HG02759 (cell line): ENCODE measurements around the gene PUSL1.
A peak's percentile ranks its signal among the peaks of the same experiment; 100 is the strongest.
"Not testable (repeated sequence)": the region's sequence is repeated elsewhere in the genome, so short reads cannot be mapped to it uniquely, and the experiment has no call there.

ENCODE experiments used
- ATAC-seq: cut with Tn5 transposase; IDR thresholded peaks from one replicate; pipeline ENCODE4 v1.9.1; 2021; ENCODE audit warnings: mild to moderate bottlenecking, moderate library complexity; ENCODE audit not compliant: unreplicated experiment

PUSL1 gene

GRCh38 chr1:1307261-1307922 is 1.0 kb upstream of the PUSL1 start:
- ATAC-seq = no peak

GRCh38 chr1:1308756-1309250 is 406 bp downstream of the PUSL1 start:
- ATAC-seq = peak; percentile 2

GRCh38 chr1:1309251-1310108 is 1.1 kb downstream of the PUSL1 start:
- no peak for ATAC-seq

GRCh38 chr1:1310109-1310385 is 1.6 kb downstream of the PUSL1 start:
- ATAC-seq = no peak

- no peak for ATAC-seq
These were observed 2.2 kb downstream of the PUSL1 start for GRCh38 chr1:1310476-1311053.

GRCh38 chr1:1311107-1312104 is 3.0 kb downstream of the PUSL1 start:
- no peak for ATAC-seq

- no peak for ATAC-seq
These were observed 4.3 kb downstream of the PUSL1 start for GRCh38 chr1:1312450-1313314.

- ATAC-seq = no peak
These were observed 5.3 kb downstream of the PUSL1 start for GRCh38 chr1:1313500-1314236.

GRCh38 chr1:1314237-1314586 is 5.8 kb downstream of the PUSL1 start:
- ATAC-seq = no peak

GRCh38 chr1:1314678-1315335 is 6.4 kb downstream of the PUSL1 start:
- ATAC-seq = no peak

GRCh38 chr1:1315435-1315954 is 7.1 kb downstream of the PUSL1 start:
- ATAC-seq = no peak

GRCh38 chr1:1316199-1316598 is 7.8 kb downstream of the PUSL1 start:
- ATAC-seq = not testable (repeated sequence)

- no peak for ATAC-seq
These were observed 9.0 kb downstream of the PUSL1 start for GRCh38 chr1:1317420-1317819.

- ATAC-seq = no peak
These were observed 9.8 kb downstream of the PUSL1 start for GRCh38 chr1:1318131-1318652.

- no peak for ATAC-seq
These were observed 10.6 kb downstream of the PUSL1 start for GRCh38 chr1:1318777-1319645.

GRCh38 chr1:1319646-1319941 is 11.2 kb downstream of the PUSL1 start:
- ATAC-seq = no peak

- ATAC-seq = no peak
These were observed 12.5 kb downstream of the PUSL1 start for GRCh38 chr1:1320666-1321448.
